Breast epithelium (tissue), 4 donors: ENCODE data around the gene CPHXL2. TPM values are rescaled to one million over a fixed set of nuclear protein-coding genes. Genes with fewer than 3 reads are reported as not detected.

Source experiments
- DNase-seq, 2 donors: peaks; one replicate each; pipeline ENCODE4 v3.0.0-alpha.2; 2019; ENCODE audit warnings: low spot score in 2 of 2
- H3K27ac ChIP-seq, 2 donors: fragments of 200-600 bp; sonication (generic) in 1 of 2; one replicate each; pipeline ENCODE4 v1.5.1; 2016 to 2019; ENCODE audit warnings: mild to moderate bottlenecking in 1 of 2
- H3K27me3 ChIP-seq, 2 donors: fragments of 200-600 bp; sonication (generic) in 1 of 2; one replicate each; pipeline versions ENCODE4 v1.5.1 to v1.6.0; 2017 to 2019; ENCODE audit warnings: control low read depth in 1 of 2, mild to moderate bottlenecking in 1 of 2
- H3K36me3 ChIP-seq: fragments of 200-600 bp; one replicate; pipeline ENCODE4 v1.5.1; 2019
- H3K4me1 ChIP-seq, 2 donors: fragments of 200-600 bp; sonication (generic); one replicate each; pipeline ENCODE4 v1.5.1; 2016 to 2019; ENCODE audit warnings: control low read depth in 1 of 2
- H3K4me3 ChIP-seq, 3 donors: fragments of 200-600 bp; sonication (generic); 1 replicate in 2 of 3; 2 replicates in 1 of 3; pipeline ENCODE4 v1.5.1; 2016 to 2019; ENCODE audit warnings: mild to moderate bottlenecking in 3 of 3, moderate library complexity in 2 of 3
- H3K9me3 ChIP-seq, 2 donors: fragments of 200-600 bp; sonication (generic) in 1 of 2; one replicate each; pipeline ENCODE4 v1.5.1; 2016 to 2019; ENCODE audit warnings: control low read depth in 1 of 2
- POLR2A ChIP-seq: fragments of 450-650 bp; IDR thresholded peaks from one replicate; pipeline ENCODE4 v1.6.1; 2016; ENCODE audit warnings: antibody characterized with exemption, mild to moderate bottlenecking, moderate library complexity
- POLR2AphosphoS5 ChIP-seq, 3 donors: sonication (generic); formaldehyde crosslinking; IDR thresholded peaks; one replicate each; pipeline ENCODE4 v1.6.1; 2017; ENCODE audit warnings: antibody characterized with exemption in 3 of 3
- intact Hi-C: fragments of 100-400 bp; cut with DNase I; formaldehyde crosslinking; loops from one replicate; pipeline ENCODE4 v1.15.1; 2023; ENCODE audit warnings: low total_unique reads
- total RNA-seq, 3 donors: library from RNA; depleted of rRNA; stranded (reverse); fragments of >200 nt; gene quantifications; one replicate each; pipeline ENCODE4 v1.1.0, GENCODE V29; 2016
- TF ChIP-seq, protein P1 (sequence below), 3 donors: fragments of 450-650 bp; IDR thresholded peaks; one replicate each; pipeline ENCODE4 v1.5.1; 2016 to 2017; ENCODE audit warnings: antibody characterized with exemption in 3 of 3, mild to moderate bottlenecking in 3 of 3, moderate library complexity in 3 of 3

Gene CPHXL2
- total RNA-seq, 3 donors from 2014 or later = not detected

DNA sequence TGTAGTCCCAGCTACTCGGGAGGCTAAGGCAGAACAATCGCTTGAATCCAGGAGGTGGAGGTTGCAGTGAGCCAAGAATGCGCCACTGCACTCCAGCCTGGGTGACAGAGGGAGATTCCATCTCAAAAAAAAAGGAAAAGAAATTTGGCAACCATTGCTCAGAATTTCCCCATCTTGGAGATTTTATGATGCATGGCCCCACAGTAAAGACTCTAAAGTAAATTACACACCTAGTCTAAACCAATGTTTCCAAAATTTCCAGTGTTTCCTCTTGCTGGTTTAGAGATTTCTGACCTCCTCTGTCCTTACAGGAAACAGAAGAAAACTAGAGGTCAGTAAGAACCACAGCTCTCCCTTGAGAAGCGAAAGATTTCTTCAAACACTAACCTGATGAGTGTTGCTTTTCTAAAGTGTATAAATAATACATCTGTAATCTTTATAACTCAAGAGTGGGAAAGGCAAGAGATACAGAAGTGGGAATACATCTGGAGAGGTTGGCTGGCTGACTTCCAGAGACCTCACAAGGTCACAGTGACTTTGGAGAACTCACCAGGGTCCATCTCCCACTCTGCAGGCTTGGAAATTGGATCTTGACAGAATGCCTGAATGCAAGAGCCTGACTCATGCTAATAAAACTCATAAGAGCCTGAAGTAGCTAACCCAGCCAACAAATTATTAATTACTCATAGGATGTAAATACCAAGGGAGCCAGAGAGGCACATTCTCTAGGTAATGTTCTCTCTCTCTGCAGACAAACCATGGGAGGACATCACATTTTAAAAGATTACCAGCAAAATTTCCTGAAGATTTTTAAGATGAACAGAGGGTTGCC lies 62.5 kb downstream of the CPHXL2 start:
- Histone ChIP-seq H3K27me3 (no peaks in the 10 kb centered on the region), H3K4me1 (no peaks in the 10 kb centered on the region), H3K36me3 (peaks cover 3% of the 10 kb centered on the region), H3K27ac (no peak overlapping the region), H3K4me3 (no peak overlapping the region), H3K9me3 (no peaks in the 10 kb centered on the region)
- TF ChIP-seq POLR2AphosphoS5 (IDR thresholded peaks at IDR 0.05) = no peak
- no peak for TF ChIP-seq POLR2A
- TF ChIP-seq, protein P1, sequence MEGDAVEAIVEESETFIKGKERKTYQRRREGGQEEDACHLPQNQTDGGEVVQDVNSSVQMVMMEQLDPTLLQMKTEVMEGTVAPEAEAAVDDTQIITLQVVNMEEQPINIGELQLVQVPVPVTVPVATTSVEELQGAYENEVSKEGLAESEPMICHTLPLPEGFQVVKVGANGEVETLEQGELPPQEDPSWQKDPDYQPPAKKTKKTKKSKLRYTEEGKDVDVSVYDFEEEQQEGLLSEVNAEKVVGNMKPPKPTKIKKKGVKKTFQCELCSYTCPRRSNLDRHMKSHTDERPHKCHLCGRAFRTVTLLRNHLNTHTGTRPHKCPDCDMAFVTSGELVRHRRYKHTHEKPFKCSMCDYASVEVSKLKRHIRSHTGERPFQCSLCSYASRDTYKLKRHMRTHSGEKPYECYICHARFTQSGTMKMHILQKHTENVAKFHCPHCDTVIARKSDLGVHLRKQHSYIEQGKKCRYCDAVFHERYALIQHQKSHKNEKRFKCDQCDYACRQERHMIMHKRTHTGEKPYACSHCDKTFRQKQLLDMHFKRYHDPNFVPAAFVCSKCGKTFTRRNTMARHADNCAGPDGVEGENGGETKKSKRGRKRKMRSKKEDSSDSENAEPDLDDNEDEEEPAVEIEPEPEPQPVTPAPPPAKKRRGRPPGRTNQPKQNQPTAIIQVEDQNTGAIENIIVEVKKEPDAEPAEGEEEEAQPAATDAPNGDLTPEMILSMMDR (IDR thresholded peaks at IDR 0.05) = no peak
- DNase-seq = no peak
- intact Hi-C loops = loop anchor here (5.0 kb wide), 1 partner anchor 412 kb away; no protein-coding TSS in a partner anchor

Other genes starting within 250 kb of the CPHXL2 start
- 10 to 100 TPM; 55.5 to 81.9 (median 80.9) TPM for gene CFDP1, start 243.5 kb downstream of the CPHXL2 start, total RNA-seq
- gene TMEM170A, start 212.3 kb downstream of the CPHXL2 start, total RNA-seq = 10 to 100 TPM; 12.8 to 36.3 (median 22.0) TPM
- gene CHST6, start 181.6 kb downstream of the CPHXL2 start, total RNA-seq = under 1 TPM in 2 of 3 donors, not detected in 1; under 0.01 to 0.44 TPM
- under 1 TPM in 2 of 3 donors, not detected in 1; 0.15 to 0.33 TPM for gene CHST5, start 140.9 kb downstream of the CPHXL2 start, total RNA-seq
- gene TMEM231, start 120.8 kb downstream of the CPHXL2 start, total RNA-seq = 1 to 10 TPM; 6.6 to 9.8 (median 7.0) TPM
- gene GABARAPL2, start 110.6 kb downstream of the CPHXL2 start, total RNA-seq = 100 to 1,000 TPM in 2 of 3 donors, 10 to 100 TPM in 1; 95.2 to 128 (median 104) TPM
- gene ADAT1, start 53.7 kb downstream of the CPHXL2 start, total RNA-seq = 10 to 100 TPM; 30.1 to 74.9 (median 62.3) TPM
- gene KARS1, start 29.3 kb downstream of the CPHXL2 start, total RNA-seq = 100 to 1,000 TPM; 107 to 135 (median 114) TPM
- gene TERF2IP, start 29.2 kb downstream of the CPHXL2 start, total RNA-seq = 10 to 100 TPM; 68.2 to 79.0 (median 76.0) TPM
- gene DUXB, start 24.5 kb upstream of the CPHXL2 start, total RNA-seq = not detected
- gene CPHXL, start 49.5 kb upstream of the CPHXL2 start, total RNA-seq = not detected